GM12891 (cell line): ENCODE data around the gene LDLRAD3.

Experiments
- PAX5 ChIP-seq: IDR thresholded peaks from 2 replicates; pipeline ENCODE4 v1.6.1; 2011; ENCODE audit warnings: low read length, moderate library complexity, mild to moderate bottlenecking; ENCODE audit not compliant: insufficient read depth, severe bottlenecking
- POLR2A ChIP-seq: IDR thresholded peaks from 2 replicates; pipeline ENCODE4 v1.6.1; 2011; ENCODE audit warnings: low read depth, low read length, control low read depth
- POLR2AphosphoS5 ChIP-seq: IDR thresholded peaks from 2 replicates; pipeline ENCODE4 v1.6.1; 2011; ENCODE audit warnings: low read depth, low read length, control low read depth
- POU2F2 ChIP-seq: IDR thresholded peaks from 2 replicates; pipeline ENCODE4 v1.6.1; 2011; ENCODE audit warnings: low read depth, mild to moderate bottlenecking, control low read depth, low read length, moderate library complexity
- TAF1 ChIP-seq: IDR thresholded peaks from 2 replicates; pipeline ENCODE4 v1.6.1; 2011; ENCODE audit warnings: low read depth, low read length, control low read depth

DNA sequence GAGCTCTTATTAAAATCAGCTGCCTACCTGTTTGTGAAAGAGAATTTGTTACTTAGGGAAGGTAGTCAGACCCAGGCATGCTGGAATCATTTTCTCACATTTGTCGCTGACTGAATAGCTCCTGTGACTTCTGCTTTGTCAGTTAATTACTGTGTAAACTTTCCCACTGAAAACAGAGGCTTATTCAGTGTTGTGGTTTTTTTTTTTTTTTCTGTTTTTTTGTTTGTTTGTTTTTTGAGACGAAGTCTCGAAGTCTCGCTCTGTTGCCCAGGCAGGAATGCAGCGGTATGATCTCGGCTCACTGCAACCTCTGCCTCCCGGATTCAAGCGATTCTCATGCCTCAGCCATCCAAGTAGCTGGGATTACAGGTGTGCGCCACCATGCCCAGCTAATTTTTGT lies 5.6 kb upstream of the LDLRAD3 start:
- TF ChIP-seq POLR2AphosphoS5, result no peak
- no peak for TF ChIP-seq POLR2A
- TF ChIP-seq TAF1, result no peak
- no peak for TF ChIP-seq PAX5
- no peak for TF ChIP-seq POU2F2
